Left hindlimb (tissue), 1 donor: ENCODE measurements around the gene FNBP1.
"Not testable (repeated sequence)": the region's sequence is repeated elsewhere in the genome, so short reads cannot be mapped to it uniquely, and the experiment has no call there.

ENCODE experiments used
- DNase-seq: peaks from one replicate; pipeline ENCODE4 v3.0.0-alpha.2; 2018

FNBP1 gene

GRCh38 chr9:129989740-129990139 lies 53.2 kb downstream of the FNBP1 start:
- no peak for DNase-seq

GRCh38 chr9:129989362-129989708 lies 53.7 kb downstream of the FNBP1 start:
- no peak for DNase-seq

DNA sequence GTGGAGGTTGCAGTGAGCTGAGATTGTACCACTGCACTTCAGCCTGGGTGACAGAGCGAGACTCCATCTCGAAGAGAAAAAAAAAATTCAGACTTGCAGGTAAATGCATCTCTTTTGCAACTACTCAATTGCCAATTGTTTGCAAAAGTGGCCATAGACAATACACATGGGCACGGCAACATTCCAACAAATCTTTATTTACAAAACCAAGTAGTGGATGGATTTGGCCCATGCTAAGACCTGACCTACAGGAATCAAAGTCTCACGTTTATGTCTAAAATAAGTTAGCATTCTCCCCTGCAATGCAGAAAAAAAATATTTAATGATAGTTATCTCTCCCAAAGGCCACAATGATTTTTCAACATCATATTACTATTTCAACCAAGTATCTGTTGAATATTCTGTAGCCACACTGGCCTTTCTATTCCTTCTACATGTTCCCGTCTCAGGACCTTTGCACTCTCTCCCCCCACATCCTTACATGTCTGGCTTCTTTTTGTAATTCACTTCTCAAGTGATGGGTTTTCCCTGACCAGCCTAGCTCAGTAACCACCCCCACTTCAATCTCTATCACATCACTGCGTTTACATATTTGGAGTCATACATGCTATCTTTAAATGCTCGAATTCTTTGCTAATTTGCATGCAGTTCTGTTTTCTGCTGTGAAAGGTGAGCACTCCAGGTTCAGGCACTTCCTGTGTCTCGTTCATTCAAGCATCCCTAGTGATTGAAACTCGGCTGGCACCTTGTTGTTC lies 54.2 kb downstream of the FNBP1 start:
- no peak for DNase-seq

DNA sequence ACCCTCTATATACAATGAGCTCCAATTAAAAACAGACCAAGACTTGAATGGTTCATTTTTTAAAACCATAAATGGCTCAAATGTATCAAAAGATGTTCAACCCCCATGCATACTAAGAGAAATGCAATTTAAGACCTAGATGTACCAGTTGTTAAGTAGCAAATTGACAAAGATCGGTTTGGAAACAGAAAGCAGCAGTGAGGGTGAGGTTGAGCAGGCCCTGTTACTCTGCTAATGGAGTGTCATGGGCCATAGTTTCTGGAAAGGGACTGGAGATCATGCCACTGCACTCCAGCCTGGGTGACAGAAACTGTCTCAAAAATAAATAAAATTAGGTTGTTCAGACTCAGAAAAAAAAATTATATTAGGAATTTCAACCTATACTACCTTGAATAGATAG lies 55.0 kb downstream of the FNBP1 start:
- DNase-seq: no peak

DNA sequence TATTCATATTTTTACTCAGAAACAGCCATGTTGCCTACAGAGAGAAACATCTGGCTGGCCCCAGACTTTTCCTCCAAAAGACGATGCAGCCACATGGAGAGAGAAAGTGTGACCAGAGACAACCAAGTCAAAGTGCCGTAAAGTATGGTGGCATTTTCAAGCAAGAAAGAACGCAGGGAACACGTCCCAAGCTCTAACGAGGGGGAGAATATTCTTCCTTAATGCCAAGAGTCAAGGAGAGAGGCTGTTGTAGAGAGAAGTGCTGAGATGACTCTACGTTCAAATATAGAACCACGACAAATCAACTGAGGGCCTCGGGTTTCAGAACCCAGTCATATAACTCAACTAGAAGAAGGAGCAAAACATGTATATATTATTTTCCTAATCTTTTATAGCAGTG lies 55.9 kb downstream of the FNBP1 start:
- DNase-seq: no peak

DNA sequence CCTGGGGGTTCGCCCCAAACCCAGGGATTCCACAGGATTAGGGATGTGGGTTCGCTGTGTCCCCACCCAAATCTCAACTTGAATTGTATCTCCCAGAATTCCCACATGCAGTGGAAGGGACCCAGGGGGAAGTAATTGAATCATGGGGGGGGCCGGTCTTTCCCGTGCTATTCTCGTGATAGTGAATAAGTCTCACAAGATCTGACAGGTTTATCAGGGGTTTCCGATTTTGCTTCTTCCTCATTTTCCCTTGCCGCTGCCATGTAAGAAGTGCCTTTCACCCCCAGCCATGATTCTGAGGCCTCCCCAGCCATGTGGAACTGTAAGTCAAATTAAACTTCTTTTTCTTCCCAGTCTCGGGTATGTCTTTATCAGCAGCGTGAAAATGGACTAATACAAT lies 58.4 kb downstream of the FNBP1 start:
- DNase-seq: not testable (repeated sequence)

GRCh38 chr9:129983891-129984290 lies 59.1 kb downstream of the FNBP1 start:
- DNase-seq: no peak

GRCh38 chr9:129981180-129981907 lies 61.6 kb downstream of the FNBP1 start:
- no peak for DNase-seq

DNA sequence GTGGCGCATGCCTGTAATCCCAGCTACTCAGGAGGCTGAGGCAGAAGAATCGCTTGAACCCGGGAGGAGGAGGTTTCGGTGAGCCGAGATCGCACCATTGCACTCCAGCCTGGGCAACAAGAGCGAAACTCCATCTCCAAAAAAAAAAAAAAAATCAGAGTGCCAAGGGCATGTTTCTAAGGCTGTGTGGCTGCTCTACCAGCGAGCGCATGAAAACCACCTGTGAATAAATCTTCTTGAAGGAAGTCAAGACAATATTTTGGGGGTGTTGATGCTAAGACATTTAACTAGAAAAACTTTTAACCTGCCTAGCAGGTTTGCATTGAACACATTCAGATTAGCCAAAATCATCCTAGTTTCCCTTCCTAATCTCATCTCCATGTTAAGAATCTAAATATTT lies 62.8 kb downstream of the FNBP1 start:
- not testable (repeated sequence) for DNase-seq

DNA sequence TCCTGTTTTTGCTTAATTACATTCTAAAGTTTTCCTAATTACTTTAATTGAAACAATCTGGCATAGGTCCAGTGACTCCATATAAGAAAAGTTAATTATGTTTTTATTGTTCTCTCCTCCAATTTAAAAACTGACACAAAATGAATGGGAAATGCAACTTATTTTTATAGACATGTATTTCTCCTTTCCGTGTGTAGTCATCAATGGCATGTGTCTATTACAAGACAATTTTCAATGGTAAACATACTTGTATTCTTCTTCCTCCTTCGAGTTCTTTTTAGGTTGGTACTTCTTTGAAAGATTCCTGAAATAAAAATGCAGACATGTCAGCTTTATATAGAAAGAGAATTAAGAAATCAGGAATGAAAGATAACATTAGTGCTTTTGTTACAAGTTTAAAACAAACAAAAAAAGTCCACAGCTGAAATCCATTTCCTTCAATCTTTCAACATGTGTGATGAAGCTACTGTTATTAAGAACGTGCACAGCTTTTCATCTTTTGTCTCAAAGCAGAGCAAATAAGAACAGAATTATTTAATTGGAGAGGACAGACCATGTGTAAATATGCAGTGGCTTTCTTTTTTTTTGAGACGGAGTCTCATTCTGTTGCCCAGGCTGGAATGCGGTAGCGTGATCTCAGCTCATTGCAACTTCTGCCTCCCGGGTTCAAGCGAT lies 63.8 kb downstream of the FNBP1 start:
- DNase-seq: no peak

DNA sequence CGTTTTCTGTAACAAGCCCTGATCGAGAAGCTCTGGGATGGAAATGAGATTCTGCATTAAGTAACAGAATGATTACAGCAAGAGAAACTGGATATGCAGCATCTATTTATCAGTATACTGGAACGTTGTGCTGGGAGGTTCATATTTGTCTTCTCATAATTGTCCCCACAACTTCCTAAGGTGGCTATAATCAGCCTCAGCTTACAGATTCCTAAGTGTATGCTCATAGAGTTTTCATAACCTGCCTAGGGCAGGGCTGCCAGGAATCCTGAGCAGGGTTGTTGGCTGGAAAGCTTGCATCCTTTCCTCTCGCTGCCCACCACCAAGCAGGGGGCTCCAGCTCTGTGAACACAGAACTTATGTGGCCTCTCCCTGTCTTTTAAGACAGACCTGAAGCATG lies 70.2 kb downstream of the FNBP1 start:
- DNase-seq: no peak

DNA sequence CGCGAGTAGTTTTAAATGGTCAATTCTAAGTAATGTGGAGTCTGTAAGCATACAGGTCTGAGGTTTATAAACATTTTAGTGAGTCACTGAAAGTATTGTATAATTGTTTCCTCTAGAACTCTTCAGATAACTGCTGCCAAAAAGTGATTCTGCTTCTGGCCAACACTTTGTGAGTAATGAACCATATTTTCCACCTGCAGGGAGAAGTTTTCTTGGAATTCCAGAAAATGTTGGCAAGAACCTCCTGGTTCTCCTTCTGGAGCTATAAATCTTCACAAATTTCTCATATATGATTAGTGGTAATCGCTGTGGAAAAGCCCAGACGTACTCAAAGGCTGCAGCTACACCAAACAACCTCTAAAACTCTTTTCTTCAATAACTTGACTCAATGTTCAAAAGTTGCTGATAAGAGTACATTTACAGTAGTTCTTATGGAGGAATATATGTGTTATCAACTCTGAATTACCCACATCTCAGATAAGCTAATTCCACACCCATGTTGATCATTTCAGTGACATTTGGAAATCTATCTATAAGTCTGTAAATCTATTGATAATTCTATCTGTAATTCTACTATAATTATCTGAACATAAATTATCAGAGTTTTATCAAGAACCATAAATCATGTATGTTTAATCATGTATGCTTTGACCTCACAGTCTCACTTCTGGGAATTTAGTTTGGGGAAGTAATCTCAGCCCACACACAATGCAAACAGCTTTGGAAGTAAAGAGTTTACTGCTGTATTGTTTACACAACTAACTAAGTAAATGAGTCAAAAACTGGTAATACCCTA lies 74.1 kb downstream of the FNBP1 start:
- peak; percentile 59 for DNase-seq

- no peak for DNase-seq
These were observed 77.9 kb downstream of the FNBP1 start for GRCh38 chr9:129964901-129965734.

DNA sequence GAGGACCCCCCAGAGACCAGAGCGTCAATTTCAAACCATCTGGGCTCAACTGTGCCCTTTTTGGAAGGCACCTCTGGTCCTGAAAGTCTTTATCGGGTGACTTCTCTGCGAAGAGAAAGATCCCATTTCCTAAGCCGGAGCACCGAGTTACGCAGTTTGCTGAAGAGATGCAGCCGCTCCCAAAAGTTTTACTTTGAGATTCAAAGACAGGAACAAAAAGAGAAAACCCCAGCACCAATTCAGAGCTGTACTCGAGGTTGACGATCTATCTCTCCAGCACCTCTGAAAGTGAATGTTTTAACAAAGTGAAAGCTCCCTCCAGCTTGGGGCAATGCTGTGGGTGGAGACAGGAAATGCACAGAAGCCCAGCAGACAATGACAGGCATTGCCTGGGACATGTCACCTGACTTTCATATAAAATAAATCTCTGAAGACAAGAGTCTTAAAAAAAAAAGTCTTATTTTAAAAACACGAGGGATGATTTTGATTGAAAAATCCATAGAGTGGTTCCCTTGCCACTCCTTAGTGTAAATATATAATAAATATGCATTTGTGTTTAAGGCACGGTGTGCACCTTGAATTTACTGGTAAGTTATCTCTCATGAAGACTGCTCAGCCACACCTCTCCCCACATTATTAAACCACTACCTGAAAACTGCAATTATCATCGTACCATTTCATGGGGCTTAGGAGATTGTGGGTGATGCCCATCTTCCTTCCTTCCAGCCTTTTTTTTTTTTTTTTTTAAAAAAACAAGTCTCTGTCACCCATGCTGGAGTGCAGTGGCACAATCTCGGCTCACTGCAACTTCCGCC lies 79.9 kb downstream of the FNBP1 start:
- DNase-seq: no peak

DNA sequence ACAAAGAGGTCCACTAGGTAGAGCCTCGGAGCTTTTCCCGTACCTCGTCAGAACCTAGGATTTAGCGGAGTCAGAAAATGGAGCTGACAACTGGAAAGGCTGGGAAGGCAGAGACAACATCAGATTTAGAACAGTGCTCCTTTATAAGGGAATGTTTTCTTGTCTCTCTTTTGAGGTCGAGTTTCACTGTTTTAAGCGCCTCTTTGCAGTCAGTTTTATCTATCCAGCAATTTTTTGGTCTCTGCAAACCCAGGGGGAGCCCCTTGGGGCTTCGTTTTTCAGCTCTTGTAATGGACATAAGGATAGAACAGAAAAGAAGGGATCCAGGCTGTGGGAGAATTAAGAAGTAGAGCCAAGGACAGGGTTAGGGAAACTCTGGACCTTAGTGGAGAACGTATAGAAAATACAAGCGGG lies 80.5 kb downstream of the FNBP1 start:
- no peak for DNase-seq

- no peak for DNase-seq
These were observed 84.2 kb downstream of the FNBP1 start for GRCh38 chr9:129958796-129959195.

- no peak for DNase-seq
These were observed 88.0 kb downstream of the FNBP1 start for GRCh38 chr9:129954868-129955550.

GRCh38 chr9:129953736-129954135 lies 89.3 kb downstream of the FNBP1 start:
- DNase-seq: no peak

- no peak for DNase-seq
These were observed 90.7 kb downstream of the FNBP1 start for GRCh38 chr9:129952337-129952736.

- no peak for DNase-seq
These were observed 93.2 kb downstream of the FNBP1 start for GRCh38 chr9:129949821-129950220.

DNA sequence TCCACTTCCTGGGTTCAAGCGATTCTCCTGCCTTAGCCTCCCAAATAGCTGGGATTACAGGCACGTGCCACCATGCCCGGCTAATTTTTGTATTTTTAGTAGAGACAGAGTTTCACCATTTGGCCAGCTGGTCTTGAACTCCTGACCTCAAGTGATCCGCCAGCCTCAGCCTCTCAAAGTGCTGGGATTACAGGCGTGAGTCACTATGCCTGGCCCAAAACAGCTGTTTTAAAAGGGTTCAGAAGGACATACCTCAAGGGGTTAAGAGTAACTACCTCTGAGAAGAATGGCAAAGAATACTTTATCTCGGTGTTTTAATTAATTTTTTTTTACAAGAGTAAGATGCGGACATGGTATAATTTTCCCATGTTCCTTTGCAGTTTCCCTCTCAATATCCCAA lies 94.4 kb downstream of the FNBP1 start:
- DNase-seq: not testable (repeated sequence)
